Liver (tissue), 9 donors: ENCODE results near the gene VN1R5. TPM values are rescaled to one million over a fixed set of nuclear protein-coding genes. Genes with fewer than 3 reads are reported as not detected.

ENCODE experiments used
- DNase-seq: peaks from one replicate; pipeline ENCODE4 v3.0.0-alpha.2; 2017; ENCODE audit warnings: low spot score
- H3K27ac ChIP-seq, 2 donors: one replicate each; pipeline ENCODE4 v1.7.0; 2013; ENCODE audit warnings: inconsistent platforms in 2 of 2, low read length in 2 of 2, control low read depth in 1 of 2, low read depth in 1 of 2, mild to moderate bottlenecking in 1 of 2
- H3K27me3 ChIP-seq, 4 donors: one replicate each; pipeline versions ENCODE4 v1.6.1 to v1.7.0; 2013; ENCODE audit warnings: low read length in 3 of 4, inconsistent platforms in 1 of 4, mild to moderate bottlenecking in 1 of 4, moderate library complexity in 1 of 4; ENCODE audit not compliant: control insufficient read depth in 4 of 4, insufficient read depth in 4 of 4
- H3K36me3 ChIP-seq, 4 donors: one replicate each; pipeline versions ENCODE4 v1.6.1 to v1.7.0; 2013; ENCODE audit warnings: low read length in 3 of 4, mild to moderate bottlenecking in 3 of 4, low read depth in 1 of 4, moderate library complexity in 1 of 4; ENCODE audit not compliant: control insufficient read depth in 4 of 4, insufficient read depth in 3 of 4
- H3K4me1 ChIP-seq, 4 donors: one replicate each; pipeline versions ENCODE4 v1.6.1 to v1.7.0; 2013; ENCODE audit warnings: low read length in 3 of 4, mild to moderate bottlenecking in 3 of 4, moderate library complexity in 1 of 4; ENCODE audit not compliant: control insufficient read depth in 4 of 4, insufficient read depth in 4 of 4
- H3K4me3 ChIP-seq, 3 donors: one replicate each; pipeline versions ENCODE4 v1.6.1 to v1.7.0; 2013; ENCODE audit warnings: low read length in 3 of 3, control low read depth in 1 of 3, low read depth in 1 of 3, mild to moderate bottlenecking in 1 of 3
- H3K9ac ChIP-seq, 2 donors: one replicate each; pipeline ENCODE4 v1.7.0; 2013; ENCODE audit warnings: low read length in 2 of 2, mild to moderate bottlenecking in 2 of 2, moderate library complexity in 2 of 2, control low read depth in 1 of 2, low read depth in 1 of 2
- H3K9me3 ChIP-seq, 4 donors: one replicate each; pipeline versions ENCODE4 v1.6.1 to v1.7.0; 2013; ENCODE audit warnings: low read length in 3 of 4; ENCODE audit not compliant: control insufficient read depth in 4 of 4
- EGR1 ChIP-seq, 2 donors: IDR thresholded peaks; 2 replicates each; pipeline ENCODE4 v1.6.1; 2016 to 2018; ENCODE audit warnings: antibody characterized with exemption in 2 of 2, low read depth in 2 of 2
- FOXA1 ChIP-seq: IDR thresholded peaks from 2 replicates; pipeline ENCODE4 v1.6.1; 2016; ENCODE audit warnings: antibody characterized with exemption
- FOXA2 ChIP-seq: IDR thresholded peaks from 2 replicates; pipeline ENCODE4 v1.6.1; 2016; ENCODE audit warnings: antibody characterized with exemption
- GABPA ChIP-seq, 2 donors: IDR thresholded peaks in 1 of 2; conservative IDR thresholded peaks in 1 of 2; 2 replicates each; pipeline ENCODE4 v1.6.1; 2016; ENCODE audit warnings: antibody characterized with exemption in 2 of 2, mild to moderate bottlenecking in 1 of 2, moderate library complexity in 1 of 2
- HNF4G ChIP-seq: IDR thresholded peaks from 2 replicates; pipeline ENCODE4 v1.6.1; 2016; ENCODE audit warnings: antibody characterized with exemption
- JUND ChIP-seq, 2 donors: IDR thresholded peaks; 2 replicates each; pipeline ENCODE4 v1.6.1; 2016; ENCODE audit warnings: antibody characterized with exemption in 2 of 2
- NR2F2 ChIP-seq: IDR thresholded peaks from 2 replicates; pipeline ENCODE4 v1.6.1; 2016; ENCODE audit warnings: antibody characterized with exemption
- RAD21 ChIP-seq, 2 donors: IDR thresholded peaks; 2 replicates each; pipeline ENCODE4 v1.6.1; 2016; ENCODE audit warnings: antibody characterized with exemption in 2 of 2, mild to moderate bottlenecking in 2 of 2
- RXRA ChIP-seq, 2 donors: IDR thresholded peaks; 2 replicates each; pipeline ENCODE4 v1.6.1; 2017 to 2018; ENCODE audit warnings: antibody characterized with exemption in 2 of 2, mild to moderate bottlenecking in 1 of 2
- TAF1 ChIP-seq: conservative IDR thresholded peaks from 2 replicates; pipeline ENCODE4 v1.6.1; 2016; ENCODE audit warnings: antibody characterized with exemption, mild to moderate bottlenecking
- ZBTB33 ChIP-seq: IDR thresholded peaks from 2 replicates; pipeline ENCODE4 v1.6.1; 2016; ENCODE audit warnings: antibody characterized with exemption
- WGBS: extraction: QIAGEN DNeasy Blood & Tissue Kit; methylation state at CpG from one replicate; pipeline ENCODE4 v1.1.7; 2013; 5-methylcytosine and 5-hydroxymethylcytosine counted together
- polyA plus RNA-seq, 2 donors: library from polyadenylated mRNA; stranded (reverse) in 1 of 2; unstranded in 1 of 2; fragments of 200-250 nt in 1 of 2; fragments of >200 nt in 1 of 2; fragmentation: Nextera tagmentation in 1 of 2; extraction: Ambion mirVana in 1 of 2; gene quantifications; one replicate each; pipeline versions ENCODE4 v1.2.1 to v1.2.3, GENCODE V29; 2013 to 2015
- total RNA-seq, 2 donors: library from RNA; depleted of rRNA; stranded (reverse); fragments of >200 nt; gene quantifications; one replicate each; pipeline ENCODE4 v1.2.3, GENCODE V29; 2014
- TF ChIP-seq, protein P1 (sequence below): IDR thresholded peaks from 2 replicates; pipeline ENCODE4 v1.6.1; 2016; ENCODE audit warnings: antibody characterized with exemption, mild to moderate bottlenecking
- TF ChIP-seq, protein P2 (sequence below): IDR thresholded peaks from 2 replicates; pipeline ENCODE4 v1.6.1; 2016; ENCODE audit warnings: antibody characterized with exemption
- TF ChIP-seq, protein P3 (sequence below): fragments of 150-350 bp; IDR thresholded peaks from 2 replicates; pipeline ENCODE4 v1.5.1; 2017; ENCODE audit warnings: improper control_type of control experiment, low read depth, low read length; ENCODE audit not compliant: missing input control
- TF ChIP-seq, protein P4 (sequence below): IDR thresholded peaks from 2 replicates; pipeline ENCODE4 v1.6.1; 2016; ENCODE audit warnings: antibody characterized with exemption
- donor health status: healthy.
- donor health status: healthy.
- donor health status: healthy.
- donor health status: healthy.
- donor health status: healthy.

VN1R5 gene
- total and polyA plus RNA-seq, 4 donors = not detected

DNA sequence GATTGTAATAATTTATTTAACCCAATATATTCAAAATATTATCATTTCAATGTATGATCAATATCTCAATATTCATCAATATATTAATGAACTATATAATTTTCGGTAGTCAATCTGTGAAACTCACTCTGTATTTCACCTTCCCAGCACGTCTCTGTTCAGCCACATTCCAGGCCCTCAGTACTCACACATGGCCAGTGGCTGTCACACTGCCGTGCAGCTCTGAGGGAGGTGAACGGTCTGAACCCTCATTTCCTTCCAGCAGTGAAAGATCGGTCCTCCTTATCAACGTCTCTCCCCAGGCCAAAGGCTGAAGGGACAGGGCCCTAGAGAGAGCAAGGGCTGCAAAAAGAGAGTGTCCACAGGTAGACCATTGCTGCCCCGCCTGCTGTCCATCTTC, 44.5 kb upstream of the VN1R5 start:
- no peak overlapping the region for H3K27ac ChIP-seq
- peaks cover 3 to 11% (median 5%) of the 10 kb centered on the region in 4 donors for H3K4me1 ChIP-seq

More for the DNA sequence above, 44.5 kb upstream of the VN1R5 start:
- 71% methylated on average over 7 of the region's 7 CpGs for WGBS
- no peak overlapping the region for H3K4me3 ChIP-seq
- H3K36me3 ChIP-seq = peaks cover 0 to 3% (median 0%) of the 10 kb centered on the region in 4 donors
- no peak for TF ChIP-seq HNF4G
- TF ChIP-seq NR2F2 = no peak
- no peak for TF ChIP-seq JUND (IDR thresholded peaks at IDR 0.05)
- TF ChIP-seq, protein P1, sequence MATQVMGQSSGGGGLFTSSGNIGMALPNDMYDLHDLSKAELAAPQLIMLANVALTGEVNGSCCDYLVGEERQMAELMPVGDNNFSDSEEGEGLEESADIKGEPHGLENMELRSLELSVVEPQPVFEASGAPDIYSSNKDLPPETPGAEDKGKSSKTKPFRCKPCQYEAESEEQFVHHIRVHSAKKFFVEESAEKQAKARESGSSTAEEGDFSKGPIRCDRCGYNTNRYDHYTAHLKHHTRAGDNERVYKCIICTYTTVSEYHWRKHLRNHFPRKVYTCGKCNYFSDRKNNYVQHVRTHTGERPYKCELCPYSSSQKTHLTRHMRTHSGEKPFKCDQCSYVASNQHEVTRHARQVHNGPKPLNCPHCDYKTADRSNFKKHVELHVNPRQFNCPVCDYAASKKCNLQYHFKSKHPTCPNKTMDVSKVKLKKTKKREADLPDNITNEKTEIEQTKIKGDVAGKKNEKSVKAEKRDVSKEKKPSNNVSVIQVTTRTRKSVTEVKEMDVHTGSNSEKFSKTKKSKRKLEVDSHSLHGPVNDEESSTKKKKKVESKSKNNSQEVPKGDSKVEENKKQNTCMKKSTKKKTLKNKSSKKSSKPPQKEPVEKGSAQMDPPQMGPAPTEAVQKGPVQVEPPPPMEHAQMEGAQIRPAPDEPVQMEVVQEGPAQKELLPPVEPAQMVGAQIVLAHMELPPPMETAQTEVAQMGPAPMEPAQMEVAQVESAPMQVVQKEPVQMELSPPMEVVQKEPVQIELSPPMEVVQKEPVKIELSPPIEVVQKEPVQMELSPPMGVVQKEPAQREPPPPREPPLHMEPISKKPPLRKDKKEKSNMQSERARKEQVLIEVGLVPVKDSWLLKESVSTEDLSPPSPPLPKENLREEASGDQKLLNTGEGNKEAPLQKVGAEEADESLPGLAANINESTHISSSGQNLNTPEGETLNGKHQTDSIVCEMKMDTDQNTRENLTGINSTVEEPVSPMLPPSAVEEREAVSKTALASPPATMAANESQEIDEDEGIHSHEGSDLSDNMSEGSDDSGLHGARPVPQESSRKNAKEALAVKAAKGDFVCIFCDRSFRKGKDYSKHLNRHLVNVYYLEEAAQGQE = no peak
- TF ChIP-seq ZBTB33 = no peak
- TF ChIP-seq FOXA2 = no peak
- TF ChIP-seq, protein P2, sequence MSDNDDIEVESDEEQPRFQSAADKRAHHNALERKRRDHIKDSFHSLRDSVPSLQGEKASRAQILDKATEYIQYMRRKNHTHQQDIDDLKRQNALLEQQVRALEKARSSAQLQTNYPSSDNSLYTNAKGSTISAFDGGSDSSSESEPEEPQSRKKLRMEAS = no peak
- TF ChIP-seq, protein P3, sequence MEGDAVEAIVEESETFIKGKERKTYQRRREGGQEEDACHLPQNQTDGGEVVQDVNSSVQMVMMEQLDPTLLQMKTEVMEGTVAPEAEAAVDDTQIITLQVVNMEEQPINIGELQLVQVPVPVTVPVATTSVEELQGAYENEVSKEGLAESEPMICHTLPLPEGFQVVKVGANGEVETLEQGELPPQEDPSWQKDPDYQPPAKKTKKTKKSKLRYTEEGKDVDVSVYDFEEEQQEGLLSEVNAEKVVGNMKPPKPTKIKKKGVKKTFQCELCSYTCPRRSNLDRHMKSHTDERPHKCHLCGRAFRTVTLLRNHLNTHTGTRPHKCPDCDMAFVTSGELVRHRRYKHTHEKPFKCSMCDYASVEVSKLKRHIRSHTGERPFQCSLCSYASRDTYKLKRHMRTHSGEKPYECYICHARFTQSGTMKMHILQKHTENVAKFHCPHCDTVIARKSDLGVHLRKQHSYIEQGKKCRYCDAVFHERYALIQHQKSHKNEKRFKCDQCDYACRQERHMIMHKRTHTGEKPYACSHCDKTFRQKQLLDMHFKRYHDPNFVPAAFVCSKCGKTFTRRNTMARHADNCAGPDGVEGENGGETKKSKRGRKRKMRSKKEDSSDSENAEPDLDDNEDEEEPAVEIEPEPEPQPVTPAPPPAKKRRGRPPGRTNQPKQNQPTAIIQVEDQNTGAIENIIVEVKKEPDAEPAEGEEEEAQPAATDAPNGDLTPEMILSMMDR = no peak
- TF ChIP-seq RAD21 (IDR thresholded peaks at IDR 0.05) = no peak
- no peak for TF ChIP-seq GABPA (IDR thresholded peaks at IDR 0.05 in 1 of 2, conservative IDR thresholded peaks at IDR 0.05 in 1 of 2)
- TF ChIP-seq, protein P4, sequence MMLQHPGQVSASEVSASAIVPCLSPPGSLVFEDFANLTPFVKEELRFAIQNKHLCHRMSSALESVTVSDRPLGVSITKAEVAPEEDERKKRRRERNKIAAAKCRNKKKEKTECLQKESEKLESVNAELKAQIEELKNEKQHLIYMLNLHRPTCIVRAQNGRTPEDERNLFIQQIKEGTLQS = no peak
- no peak for TF ChIP-seq RXRA (IDR thresholded peaks at IDR 0.05)
- TF ChIP-seq EGR1 (IDR thresholded peaks at IDR 0.05; ENCODE audit: low read depth in 2 of 2) = no peak
- TF ChIP-seq FOXA1 = no peak
- no peak for TF ChIP-seq TAF1
- DNase-seq = no peak
- no peaks in the 10 kb centered on the region for H3K9me3 ChIP-seq
- no peak overlapping the region for H3K9ac ChIP-seq
- H3K27me3 ChIP-seq = no peaks in the 10 kb centered on the region
